ENCODE results near the gene SBSN. TPM values are rescaled to one million over a fixed set of nuclear protein-coding genes. Genes with fewer than 3 reads are reported as not detected.

The SBSN gene
- total RNA-seq, 4 donors from 2014 or later = 0.37 TPM; not detected in 3

- Histone ChIP-seq H3K27me3 (no peaks in the 10 kb centered on the region), H3K27ac (no peak overlapping the region), H3K4me3 (no peak overlapping the region), H3K36me3 (no peaks in the 10 kb centered on the region), H3K9me3 (no peaks in the 10 kb centered on the region), H3K4me1 (no peaks in the 10 kb centered on the region)
- no peak for DNase-seq
- intact Hi-C loops (cut with DNase I; ENCODE audit: low total_unique reads) = no loop called here
- TF ChIP-seq POLR2A (IDR thresholded peaks at IDR 0.05) = no peak
- no peak for TF ChIP-seq CTCF (IDR thresholded peaks at IDR 0.05)
These were observed 36.2 kb downstream of the SBSN start for GRCh38 chr19:35491836-35492360.

- no peaks in the 10 kb centered on the region for H3K9me3 ChIP-seq
- TF ChIP-seq POLR2A (IDR thresholded peaks at IDR 0.05) = no peak
- no peak for TF ChIP-seq CTCF (IDR thresholded peaks at IDR 0.05)
- no peaks in the 10 kb centered on the region for H3K4me1 ChIP-seq
- H3K27ac ChIP-seq = no peak within 1 kb of the TSS
- H3K27me3 ChIP-seq = no peaks in the 10 kb centered on the region
- H3K4me3 ChIP-seq = no peak within 1 kb of the TSS
- no peak for DNase-seq
- intact Hi-C loops (cut with DNase I; ENCODE audit: low total_unique reads) = no loop called here
- H3K36me3 ChIP-seq = no peaks in the 10 kb centered on the region
These were observed 37.7 kb downstream of the SBSN start, which contains the start of gene KRTDAP for GRCh38 chr19:35490364-35490763. Gene KRTDAP (minus strand): TSS chr19:35490464. CDS start chr19:35490442, 22 bp downstream.

- TF ChIP-seq POLR2A (IDR thresholded peaks at IDR 0.05) (no peak), CTCF (IDR thresholded peaks at IDR 0.05) (no peak)
- no peaks in the 10 kb centered on the region for H3K27me3 ChIP-seq
- no peaks in the 10 kb centered on the region for H3K4me1 ChIP-seq
- intact Hi-C loops (cut with DNase I; ENCODE audit: low total_unique reads) = no loop called here
- no peaks in the 10 kb centered on the region for H3K36me3 ChIP-seq
- H3K27ac ChIP-seq = no peak overlapping the region
- no peak overlapping the region for H3K4me3 ChIP-seq
- no peak for DNase-seq
- H3K9me3 ChIP-seq = no peaks in the 10 kb centered on the region
These were observed 39.4 kb downstream of the SBSN start for GRCh38 chr19:35488677-35489076.

GRCh38 chr19:35487656-35488182 lies 40.4 kb downstream of the SBSN start:
- no peak overlapping the region for H3K27ac ChIP-seq
- H3K27me3 ChIP-seq = no peaks in the 10 kb centered on the region
- no peak overlapping the region for H3K4me3 ChIP-seq
- no peaks in the 10 kb centered on the region for H3K36me3 ChIP-seq
- DNase-seq = no peak
- H3K4me1 ChIP-seq = no peaks in the 10 kb centered on the region
- H3K9me3 ChIP-seq = no peaks in the 10 kb centered on the region
- intact Hi-C loops (cut with DNase I; ENCODE audit: low total_unique reads) = no loop called here
- TF ChIP-seq CTCF (IDR thresholded peaks at IDR 0.05) (no peak), POLR2A (IDR thresholded peaks at IDR 0.05) (no peak)

- H3K27me3 ChIP-seq = no peaks in the 10 kb centered on the region
- no peak overlapping the region for H3K4me3 ChIP-seq
- DNase-seq = no peak
- TF ChIP-seq CTCF (IDR thresholded peaks at IDR 0.05) = no peak
- TF ChIP-seq POLR2A (IDR thresholded peaks at IDR 0.05) = no peak
- no peaks in the 10 kb centered on the region for H3K4me1 ChIP-seq
- H3K9me3 ChIP-seq = no peaks in the 10 kb centered on the region
- no peak overlapping the region for H3K27ac ChIP-seq
- H3K36me3 ChIP-seq = no peaks in the 10 kb centered on the region
- intact Hi-C loops (cut with DNase I; ENCODE audit: low total_unique reads) = no loop called here
These were observed 41.8 kb downstream of the SBSN start for GRCh38 chr19:35486268-35486708.
